ENCODE results near the gene PPT2. TPM values are rescaled to one million over a fixed set of nuclear protein-coding genes. Genes with fewer than 3 reads are reported as not detected.
"Not testable (repeated sequence)": the region's sequence is repeated elsewhere in the genome, so short reads cannot be mapped to it uniquely, and the experiment has no call there.

The PPT2 gene
- total RNA-seq, 1 donor from 2014 or later, result 22.6 TPM

DNA sequence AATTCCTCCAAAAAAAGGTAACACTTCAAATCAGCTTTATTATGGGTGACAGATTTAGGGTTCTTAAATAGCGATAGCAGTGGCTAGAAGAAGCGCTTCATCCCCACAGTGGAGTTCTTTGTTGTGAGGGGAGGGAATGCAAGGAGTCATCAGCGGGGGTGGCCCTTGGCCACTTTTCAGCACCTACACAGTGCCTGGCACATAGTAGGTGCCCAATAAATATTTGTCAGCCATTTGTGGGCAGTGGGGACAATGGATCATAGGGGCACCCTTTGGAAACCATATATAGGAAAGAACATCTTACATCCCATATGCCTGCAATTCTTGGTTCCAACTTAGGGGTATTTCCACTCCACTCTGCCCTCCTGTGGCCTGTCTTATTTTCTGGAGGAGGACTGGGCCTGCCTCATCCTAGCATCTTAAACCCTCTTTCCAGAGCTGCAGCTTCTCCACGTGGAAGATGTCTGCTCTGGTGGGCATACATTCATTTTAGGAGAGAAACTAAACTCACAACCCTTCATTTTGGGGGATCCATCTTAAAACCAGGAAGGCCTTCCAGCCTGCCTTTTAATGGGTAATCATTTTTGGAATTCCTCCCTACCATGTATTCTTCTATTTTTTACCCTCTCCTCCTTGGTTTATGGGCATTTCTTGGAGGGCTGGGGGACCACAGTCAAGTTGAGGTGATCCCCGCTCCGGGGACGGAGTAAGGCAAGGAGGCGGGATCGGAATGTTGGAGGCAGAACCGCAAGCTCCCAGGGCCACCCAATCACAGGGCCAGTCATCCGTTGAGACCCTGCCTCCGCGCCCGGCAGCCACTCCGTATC, 41.1 kb downstream of the PPT2 start:
- DNase-seq, result no peak
- intact Hi-C loops (cut with micrococcal nuclease), result no loop called here
- no peak for ATAC-seq

DNA sequence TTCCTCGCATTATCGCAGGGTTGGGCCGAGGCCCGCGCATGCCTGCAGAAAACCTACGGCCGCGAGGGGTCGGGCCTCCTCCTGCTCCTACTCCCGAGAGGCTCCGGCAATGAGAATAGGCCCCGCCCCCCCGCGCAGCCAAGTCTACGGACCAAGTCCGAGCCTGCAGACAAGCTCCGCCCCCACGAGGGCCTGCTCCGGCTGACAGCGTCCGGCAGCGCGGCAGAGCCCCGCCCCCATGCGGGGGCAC, 41.6 kb downstream of the PPT2 start:
- intact Hi-C loops (cut with micrococcal nuclease), result no loop called here
- ATAC-seq (peak; percentile 88), DNase-seq (peak; percentile 100)

DNA sequence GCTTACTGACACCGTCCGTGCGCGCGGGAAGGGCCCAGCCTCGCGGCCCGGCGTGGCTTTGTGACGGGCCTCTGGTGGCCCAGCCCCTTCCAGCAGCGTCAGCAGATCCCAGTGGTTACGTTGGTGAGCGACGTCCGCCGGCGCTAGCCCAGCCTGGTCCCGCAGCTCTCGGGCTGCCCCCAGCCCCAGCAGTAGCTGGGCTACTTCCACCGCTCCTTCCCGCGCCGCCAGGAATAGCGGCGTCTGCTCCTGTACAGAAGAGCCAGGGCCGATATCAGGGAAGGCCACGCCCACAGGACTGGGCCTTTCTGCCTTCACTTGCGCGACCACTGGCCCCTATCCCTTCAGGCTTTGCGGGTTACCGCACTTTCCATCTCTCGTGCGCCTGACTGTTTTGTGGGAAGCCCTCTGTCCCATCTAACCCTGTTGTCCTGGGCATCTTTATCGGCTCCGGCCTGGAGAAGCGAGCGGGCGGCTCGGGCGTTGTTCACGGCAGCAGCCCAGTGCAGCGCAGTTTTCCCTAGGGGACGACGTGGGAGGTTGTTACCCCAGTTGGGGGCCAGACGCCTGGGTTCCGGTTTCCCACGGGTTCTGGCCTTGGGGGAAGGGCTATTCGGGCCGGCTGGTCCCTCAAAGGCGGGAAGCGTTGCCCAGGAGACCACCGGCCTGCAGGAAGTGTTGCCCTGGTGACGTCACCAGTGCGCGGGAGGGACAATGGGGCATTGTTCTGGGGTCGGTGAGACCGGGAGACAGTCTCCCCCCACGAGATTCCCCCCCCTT, 42.2 kb downstream of the PPT2 start:
- ATAC-seq (peak; percentile 48), DNase-seq (peak; percentile 94)
- intact Hi-C loops (cut with micrococcal nuclease), result no loop called here

DNA sequence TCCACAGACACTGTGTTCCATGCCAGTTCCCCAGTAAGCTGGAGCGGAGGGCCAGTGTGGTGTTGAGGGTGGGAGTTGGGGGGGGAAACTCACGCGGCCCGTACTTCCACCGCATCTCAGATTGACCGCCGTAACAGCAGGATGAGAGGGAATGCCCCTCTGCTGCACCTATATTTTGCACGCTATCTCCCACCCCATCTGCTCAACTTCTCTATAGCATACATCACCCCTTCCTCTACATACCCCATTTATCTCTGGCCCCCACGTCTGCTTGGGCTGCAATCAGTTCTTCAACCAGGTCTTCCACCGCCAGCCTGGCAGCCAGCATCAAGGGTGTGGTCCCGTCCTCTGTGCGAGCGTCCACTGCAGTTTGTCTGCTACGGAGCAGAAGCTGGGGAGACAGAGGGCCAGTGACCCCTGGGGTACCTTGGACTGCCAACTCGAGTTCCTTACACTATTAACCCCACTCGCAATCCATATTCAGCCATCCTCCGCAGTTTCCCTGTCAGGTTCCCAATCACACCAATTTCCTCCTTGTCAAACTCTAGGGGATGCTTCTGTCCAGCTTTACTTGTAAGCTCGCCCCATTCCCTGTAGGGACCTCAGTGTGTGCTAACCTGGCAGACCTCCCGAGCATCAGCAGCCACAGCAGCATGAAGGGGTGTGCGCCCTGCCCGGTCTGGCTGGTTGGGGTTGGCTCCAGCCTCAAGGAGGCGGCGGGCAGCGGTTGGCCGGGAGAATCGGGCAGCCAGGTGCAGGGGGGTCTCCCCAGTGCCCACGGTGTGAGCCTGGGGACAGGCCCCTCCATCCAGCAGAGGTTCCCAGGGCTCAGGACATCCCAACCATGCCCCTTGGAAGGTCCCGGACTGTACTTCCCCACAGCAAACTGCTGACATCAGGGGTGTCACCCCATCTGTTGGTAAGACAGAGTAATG, 43.0 kb downstream of the PPT2 start:
- DNase-seq (peak; percentile 60), ATAC-seq (no peak)
- intact Hi-C loops (cut with micrococcal nuclease), result no loop called here

DNA sequence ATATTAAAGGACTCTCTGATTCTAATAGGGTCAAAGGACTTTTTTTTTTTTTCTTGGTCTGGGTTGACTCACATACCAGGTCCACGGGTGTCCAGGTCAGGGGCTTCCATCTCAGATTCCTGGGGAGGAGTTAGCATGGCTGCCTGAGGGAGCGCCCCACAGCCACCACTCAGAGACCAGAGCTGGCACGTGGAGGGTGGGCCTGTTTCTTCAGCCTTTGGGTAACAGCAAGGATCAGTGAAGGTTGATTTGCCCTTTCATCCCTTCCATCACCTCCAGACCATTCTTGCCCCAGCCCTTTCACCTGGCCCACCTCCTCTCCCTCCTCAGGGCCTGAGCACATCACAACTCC, 44.4 kb downstream of the PPT2 start:
- DNase-seq, result no peak
- intact Hi-C loops (cut with micrococcal nuclease), result no loop called here
- ATAC-seq, result no peak

DNA sequence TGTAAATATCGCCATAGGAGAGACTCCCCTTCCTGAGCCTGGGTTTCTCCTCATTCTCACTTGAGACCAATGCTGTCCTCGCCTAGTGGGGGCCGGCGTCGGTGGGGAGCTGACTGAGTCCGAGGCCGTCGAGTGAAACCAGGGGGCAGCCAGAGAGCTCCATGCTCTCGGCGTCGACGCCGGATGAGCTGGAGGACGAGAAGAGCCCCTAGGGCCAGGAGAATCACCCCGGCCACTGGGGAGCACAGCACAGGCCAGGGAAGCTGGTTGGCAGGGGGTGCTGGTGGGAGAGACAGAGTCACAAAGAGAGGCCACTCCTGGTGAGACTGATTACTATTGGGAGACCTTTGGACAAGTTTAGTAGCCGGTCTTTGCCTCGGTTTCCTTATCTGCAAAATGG, 44.9 kb downstream of the PPT2 start:
- DNase-seq, result no peak
- intact Hi-C loops (cut with micrococcal nuclease), result no loop called here
- no peak for ATAC-seq

DNA sequence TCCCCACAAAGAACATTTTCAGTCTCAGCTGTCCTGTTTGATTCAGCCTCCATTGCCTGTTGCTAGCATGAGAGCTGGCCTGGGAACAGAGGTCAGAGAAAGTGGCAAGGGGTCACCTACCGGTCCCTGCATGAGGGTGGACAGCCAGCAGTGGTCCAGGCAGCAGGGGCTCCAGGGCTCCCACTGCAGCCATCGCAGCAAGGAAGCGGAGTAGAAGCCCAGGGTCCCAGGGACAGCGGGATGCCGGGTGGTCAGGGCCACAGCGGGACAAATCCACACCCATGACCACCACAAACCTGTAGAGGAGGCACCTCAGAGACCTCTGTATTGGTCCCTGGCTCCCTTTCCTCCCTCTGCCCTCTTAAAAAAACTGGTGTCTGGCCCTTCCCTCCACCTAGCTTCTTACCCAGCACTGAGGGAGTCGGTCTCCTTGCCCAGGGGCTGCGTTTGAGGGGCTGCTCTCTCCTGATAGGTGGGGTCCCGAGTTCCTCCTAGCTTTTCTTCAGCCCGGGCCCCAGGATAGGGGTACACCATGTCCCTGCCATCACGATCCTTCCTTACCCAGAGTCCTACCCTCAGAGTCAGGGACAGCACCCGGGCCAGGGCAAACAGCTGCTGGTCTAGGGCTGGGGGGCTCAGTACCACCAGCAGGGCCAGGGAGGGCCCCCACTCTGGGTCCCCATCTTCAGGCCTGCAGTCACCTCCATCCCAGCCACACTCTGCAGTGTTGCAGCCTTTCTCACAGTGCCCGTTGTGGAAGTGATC, 47.0 kb downstream of the PPT2 start:
- intact Hi-C loops (cut with micrococcal nuclease), result no loop called here

DNA sequence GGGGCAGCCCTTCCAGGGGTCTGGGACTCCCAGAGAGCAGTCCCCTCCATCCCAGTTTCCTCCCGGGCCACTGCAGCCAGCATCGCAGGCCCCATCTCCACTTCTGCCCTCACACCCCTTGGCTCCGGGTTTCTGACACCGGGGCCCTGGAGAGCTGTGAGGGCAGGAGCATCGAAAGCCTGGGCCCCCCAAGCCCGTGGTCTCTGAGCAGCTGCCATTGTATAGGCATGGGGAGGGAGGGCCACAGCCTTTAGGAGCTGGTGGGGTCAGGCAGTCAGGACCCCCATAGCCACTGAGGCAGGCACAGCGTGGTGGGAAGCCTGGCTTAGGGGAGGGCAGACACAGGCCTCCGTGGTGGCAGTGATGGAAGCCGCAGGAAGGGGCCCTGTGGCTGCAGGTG, 48.2 kb downstream of the PPT2 start:
- intact Hi-C loops (cut with micrococcal nuclease), result no loop called here
- ATAC-seq, result no peak

More for the DNA sequence above, 47.0 kb downstream of the PPT2 start:
- no peak for ATAC-seq
- DNase-seq, result no peak

DNA sequence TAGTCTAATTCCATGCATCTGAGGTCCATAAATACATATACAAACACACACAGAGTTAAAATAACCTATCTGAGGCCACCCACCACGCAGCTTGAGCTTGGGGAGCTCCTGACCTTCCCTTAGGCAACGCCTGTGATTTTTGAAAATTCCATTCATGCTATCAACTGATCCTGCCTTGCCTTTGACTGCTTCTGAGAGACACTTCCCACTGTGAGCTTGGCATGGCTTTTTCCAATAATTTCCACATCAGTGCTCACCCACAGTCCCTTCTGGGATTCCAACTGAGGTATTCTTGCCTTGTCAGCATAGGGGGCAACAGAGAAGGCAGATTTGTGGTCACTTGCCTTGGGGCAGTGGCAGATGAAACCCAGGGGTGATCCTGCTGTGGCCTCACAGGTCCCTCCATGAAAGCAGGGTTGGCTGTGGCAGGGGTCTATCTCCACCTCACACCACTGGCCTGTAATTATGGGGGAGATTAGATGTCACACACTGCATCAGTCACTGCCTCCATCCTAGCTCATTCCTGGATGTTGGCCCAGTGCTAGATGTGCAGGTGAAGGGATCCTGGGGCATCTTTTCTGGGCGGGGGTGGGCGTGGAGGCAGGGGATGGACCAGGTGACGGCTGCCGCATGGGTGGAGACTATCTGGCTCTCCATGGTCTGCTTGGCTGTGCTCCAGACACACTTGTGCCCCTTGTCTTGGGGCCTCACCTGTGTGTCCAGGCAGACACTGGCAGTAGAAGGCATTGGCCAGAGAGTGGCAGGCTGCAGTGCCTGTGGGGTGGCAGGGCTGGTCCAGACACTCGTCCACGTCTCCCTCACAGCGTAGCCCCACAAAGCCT, 49.7 kb downstream of the PPT2 start:
- intact Hi-C loops (cut with micrococcal nuclease), result no loop called here
- DNase-seq (no peak), ATAC-seq (no peak)

More for the DNA sequence above, 48.2 kb downstream of the PPT2 start:
- DNase-seq, result no peak

DNA sequence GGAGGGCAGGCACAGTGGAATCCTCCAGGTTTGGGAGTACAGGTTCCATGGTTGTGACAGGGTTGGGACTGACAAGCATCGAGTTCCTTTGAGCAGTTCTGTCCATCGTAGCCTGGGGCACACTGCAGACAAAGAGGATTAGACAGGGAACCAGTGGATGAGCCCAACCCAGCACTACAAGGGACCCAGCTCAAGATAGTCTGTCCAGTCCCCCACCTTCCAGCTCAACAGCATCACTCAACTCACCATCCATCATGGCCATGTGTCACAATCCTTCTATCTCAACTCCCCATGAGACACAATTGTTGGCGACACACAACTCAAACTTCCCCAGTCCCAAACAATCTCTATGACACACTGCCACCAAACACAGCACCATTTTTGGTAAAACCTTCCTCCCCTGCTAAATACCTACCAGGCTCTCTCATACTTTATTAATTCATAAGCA, 50.4 kb downstream of the PPT2 start:
- ATAC-seq, result no peak
- intact Hi-C loops (cut with micrococcal nuclease), result no loop called here
- DNase-seq, result no peak

DNA sequence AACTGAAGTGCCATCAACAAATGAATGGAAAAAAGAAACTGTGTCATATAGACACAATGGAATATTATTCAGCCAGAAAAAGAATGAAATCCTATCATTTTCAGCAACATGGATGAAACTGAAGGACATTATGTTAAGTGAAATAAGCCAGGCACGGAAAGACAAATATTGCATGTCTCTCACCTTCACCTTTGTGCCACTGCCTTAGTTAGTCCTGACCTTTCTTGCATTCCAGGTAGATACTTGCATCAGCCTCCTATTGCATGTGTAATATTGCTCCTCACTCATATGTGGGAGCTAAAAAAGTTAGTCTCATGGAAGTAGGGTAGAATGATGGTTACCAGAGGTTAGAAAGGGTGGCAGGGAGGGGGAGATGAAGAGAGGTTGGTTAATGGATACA, 55.1 kb downstream of the PPT2 start:
- DNase-seq (no peak), ATAC-seq (no peak)
- intact Hi-C loops (cut with micrococcal nuclease), result no loop called here

DNA sequence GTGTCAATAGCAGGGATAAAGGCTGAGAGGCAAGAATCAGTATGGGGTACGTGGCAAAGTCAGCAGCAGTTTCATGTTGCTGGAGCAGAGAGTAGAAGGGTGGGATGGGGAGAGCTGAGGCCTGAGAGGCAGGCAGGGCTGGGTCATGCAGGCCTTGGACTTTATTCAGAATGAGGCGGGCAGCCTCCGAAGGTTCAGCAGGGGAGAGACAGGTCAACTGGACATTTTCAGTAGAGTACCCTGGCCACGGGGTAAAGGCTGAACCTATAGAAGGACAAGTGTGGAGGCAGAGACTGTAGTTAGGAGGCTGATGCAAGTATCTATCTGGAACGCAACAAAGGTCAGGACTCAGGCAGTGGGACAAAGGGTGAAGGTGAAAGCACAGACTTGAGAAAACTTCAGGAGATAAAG, 56.3 kb downstream of the PPT2 start:
- intact Hi-C loops (cut with micrococcal nuclease), result no loop called here
- ATAC-seq (no peak), DNase-seq (no peak)

DNA sequence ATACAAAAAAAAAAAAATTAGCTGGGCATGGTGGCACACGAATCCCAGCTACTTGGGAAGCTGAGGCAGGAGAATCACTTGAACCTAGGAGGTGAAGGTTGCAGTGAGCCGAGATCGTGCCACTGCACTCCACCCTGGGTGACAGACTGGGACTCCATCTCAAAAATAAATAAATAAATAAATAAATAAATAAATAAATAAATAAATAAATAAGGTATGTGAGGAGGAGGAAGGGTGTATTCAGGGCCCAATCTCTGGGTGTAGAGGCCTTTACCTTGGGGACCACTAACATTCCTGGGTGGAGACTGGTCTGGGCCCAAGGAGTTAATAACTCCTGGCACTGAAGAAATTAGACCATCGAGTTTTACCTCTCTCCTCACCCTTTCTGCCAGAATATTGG, 57.5 kb downstream of the PPT2 start:
- DNase-seq; ATAC-seq; intact Hi-C loops (cut with micrococcal nuclease): not testable (repeated sequence)

DNA sequence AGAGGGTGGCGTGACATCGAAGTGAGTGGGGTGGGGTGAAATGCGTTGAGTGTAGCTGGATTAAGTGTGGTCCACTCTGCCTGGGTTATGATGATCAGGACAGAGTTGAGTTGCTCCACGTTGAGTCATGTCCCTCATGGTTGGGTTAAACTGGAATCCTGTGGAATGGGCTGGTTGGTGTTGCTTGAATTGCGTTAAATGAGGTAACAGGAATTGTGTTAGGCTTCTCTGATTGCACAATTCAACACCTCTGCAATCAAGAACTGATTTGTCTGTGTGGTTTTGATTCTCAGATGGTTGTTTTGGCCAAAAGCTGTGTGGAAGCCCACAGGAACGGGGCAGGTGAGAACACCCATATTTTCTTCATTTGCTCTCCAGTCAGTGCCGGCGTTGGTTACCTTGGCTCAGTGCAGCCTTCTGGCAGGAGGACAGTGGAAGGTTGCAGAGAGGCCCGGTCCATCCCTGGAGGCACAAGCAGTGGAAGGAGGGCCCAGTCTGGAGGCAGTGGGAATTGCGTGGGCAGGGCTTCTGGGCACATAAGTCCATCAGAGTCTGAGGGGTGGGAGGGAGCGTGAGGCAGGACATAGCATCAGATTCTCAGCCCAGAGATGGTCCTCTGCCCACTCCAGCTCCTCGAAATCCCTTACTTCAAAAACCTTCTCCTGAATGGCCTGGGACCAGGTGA, 58.3 kb downstream of the PPT2 start:
- intact Hi-C loops (cut with micrococcal nuclease), result no loop called here
- no peak for DNase-seq
- ATAC-seq, result no peak
